ENCODE data around the gene RNF115.

- TF ChIP-seq, protein P1, sequence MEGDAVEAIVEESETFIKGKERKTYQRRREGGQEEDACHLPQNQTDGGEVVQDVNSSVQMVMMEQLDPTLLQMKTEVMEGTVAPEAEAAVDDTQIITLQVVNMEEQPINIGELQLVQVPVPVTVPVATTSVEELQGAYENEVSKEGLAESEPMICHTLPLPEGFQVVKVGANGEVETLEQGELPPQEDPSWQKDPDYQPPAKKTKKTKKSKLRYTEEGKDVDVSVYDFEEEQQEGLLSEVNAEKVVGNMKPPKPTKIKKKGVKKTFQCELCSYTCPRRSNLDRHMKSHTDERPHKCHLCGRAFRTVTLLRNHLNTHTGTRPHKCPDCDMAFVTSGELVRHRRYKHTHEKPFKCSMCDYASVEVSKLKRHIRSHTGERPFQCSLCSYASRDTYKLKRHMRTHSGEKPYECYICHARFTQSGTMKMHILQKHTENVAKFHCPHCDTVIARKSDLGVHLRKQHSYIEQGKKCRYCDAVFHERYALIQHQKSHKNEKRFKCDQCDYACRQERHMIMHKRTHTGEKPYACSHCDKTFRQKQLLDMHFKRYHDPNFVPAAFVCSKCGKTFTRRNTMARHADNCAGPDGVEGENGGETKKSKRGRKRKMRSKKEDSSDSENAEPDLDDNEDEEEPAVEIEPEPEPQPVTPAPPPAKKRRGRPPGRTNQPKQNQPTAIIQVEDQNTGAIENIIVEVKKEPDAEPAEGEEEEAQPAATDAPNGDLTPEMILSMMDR (IDR thresholded peaks at IDR 0.05; ENCODE audit: borderline replicate concordance, extremely low read depth, low read length, poor library complexity, severe bottlenecking), result no peak
- no peak for TF ChIP-seq EZH2 (IDR thresholded peaks at IDR 0.05; ENCODE audit: borderline replicate concordance, low read depth, low read length, severe bottlenecking)
Measured at GRCh38 chr1:145702052-145702451, 121.8 kb downstream of the RNF115 start.

Measured in DND-41 (cell line).